K562 (cell line): ENCODE measurements around the gene CLCN6. TPM values are rescaled to one million over a fixed set of nuclear protein-coding genes. Genes with fewer than 3 reads are reported as not detected.

ENCODE experiments used
- ATAC-seq: fragments of 200-7000 bp; cut with Tn5 transposase; 3 replicates; pipeline ENCODE4 v1.9.1; 2020; ENCODE audit warnings: moderate library complexity
- BruUV-seq: library from RNA; stranded (reverse); fragments of 400-500 nt; replicated peaks from 2 replicates; lab custom pipeline; 2021; lab: Mats Ljungman, UMichigan
- CTCF ChIA-PET: fragments of 300-600 bp; formaldehyde crosslinking; extraction: SDS; loops from one replicate; lab custom pipeline; 2021; ENCODE audit warnings: low intra/inter-chr PET ratio; lab: Yijun Ruan, JAX
- POLR2A ChIA-PET: fragments of 300-600, 350-650 bp; sonication (Branson Sonifier 250); formaldehyde crosslinking; extraction: SDS; loops from one replicate; lab custom pipeline; 2021; ENCODE audit warnings: antibody characterized with exemption, inconsistent platforms; lab: Yijun Ruan, JAX
- DNase-seq, 4 experiments: peaks; one replicate each; pipeline versions ENCODE4 v3.0.0 to v3.0.0-alpha.2; 2011 to 2018; ENCODE audit warnings: low spot score in 3 of 4, mixed read lengths in 3 of 4; ENCODE audit errors: extremely low read depth in 1 of 4
- FAIRE-seq: peaks from 2 replicates; lab custom pipeline; 2011; peaks lifted over from hg19 to GRCh38; lab: Jason Lieb, UNC
- H2AFZ ChIP-seq: 2 replicates; pipeline ENCODE4 v1.6.0; 2011; ENCODE audit warnings: low read depth, low read length, control low read depth, inconsistent platforms
- H3K27ac ChIP-seq: fragments of 200-600 bp; 3 replicates; pipeline ENCODE4 v1.8.0; 2011; ENCODE audit warnings: low read depth, mild to moderate bottlenecking, control low read depth, inconsistent platforms, low read length, moderate library complexity, mixed read lengths; ENCODE audit errors: extremely low read depth
- H3K27me3 ChIP-seq, 2 experiments: fragments of 300-600 bp in 1 of 2; 2 replicates in 1 of 2; 3 replicates in 1 of 2; pipeline versions ENCODE4 v1.6.0 to v1.8.0; 2011; ENCODE audit warnings: inconsistent platforms in 2 of 2, low read length in 2 of 2, mild to moderate bottlenecking in 1 of 2, mixed read lengths in 1 of 2, moderate library complexity in 1 of 2; ENCODE audit not compliant: control insufficient read depth in 2 of 2, insufficient read depth in 2 of 2
- H3K36me3 ChIP-seq: fragments of 300-600 bp; 3 replicates; pipeline ENCODE4 v1.8.0; 2011; ENCODE audit warnings: mild to moderate bottlenecking, low read length, inconsistent platforms; ENCODE audit not compliant: control insufficient read depth, insufficient read depth
- H3K4me1 ChIP-seq, 2 experiments: fragments of 200-600 bp in 1 of 2; replicated peaks in 1 of 2; 2 replicates in 1 of 2; 3 replicates in 1 of 2; pipeline versions ENCODE4 v1.5.1 to v1.8.0; 2011; ENCODE audit warnings: inconsistent platforms in 2 of 2, low read length in 2 of 2, mild to moderate bottlenecking in 1 of 2, mixed read lengths in 1 of 2, moderate library complexity in 1 of 2; ENCODE audit not compliant: control insufficient read depth in 2 of 2, insufficient read depth in 2 of 2
- H3K4me2 ChIP-seq: 2 replicates; pipeline ENCODE4 v1.6.1; 2011; ENCODE audit warnings: low read length, control low read depth, inconsistent platforms, mixed read lengths; ENCODE audit not compliant: insufficient read depth
- H3K4me3 ChIP-seq: fragments of 200-600 bp; sonication (generic), shearing (Covaris generic); 2 replicates; pipeline ENCODE4 v1.5.1; 2016; ENCODE audit warnings: control low read depth, inconsistent platforms
- H3K79me2 ChIP-seq: fragments of 200-600 bp; 3 replicates; pipeline ENCODE4 v1.8.0; 2011; ENCODE audit warnings: low read length, inconsistent platforms; ENCODE audit not compliant: control insufficient read depth, insufficient read depth
- H3K9ac ChIP-seq, 2 experiments: 2 replicates each; pipeline versions ENCODE4 v1.6.0 to v1.6.1; 2011; ENCODE audit warnings: low read depth in 2 of 2, low read length in 2 of 2, control low read depth in 1 of 2, inconsistent platforms in 1 of 2, mild to moderate bottlenecking in 1 of 2, mixed read lengths in 1 of 2; ENCODE audit not compliant: insufficient read depth in 1 of 2
- H3K9me1 ChIP-seq: one replicate; pipeline ENCODE4 v1.6.0; 2011; ENCODE audit warnings: inconsistent platforms, mild to moderate bottlenecking, low read length, moderate library complexity; ENCODE audit not compliant: control insufficient read depth, insufficient read depth
- H3K9me3 ChIP-seq: replicated peaks from 2 replicates; pipeline ENCODE4 v1.5.1; 2011; ENCODE audit warnings: low read depth, low read length, inconsistent platforms; ENCODE audit not compliant: control insufficient read depth, insufficient read depth
- H4K20me1 ChIP-seq: replicated peaks from 2 replicates; pipeline ENCODE4 v1.6.1; 2011; ENCODE audit warnings: low read length, inconsistent platforms, mixed read lengths; ENCODE audit not compliant: control insufficient read depth, insufficient read depth
- CEBPG ChIP-seq, 3 experiments: fragments of 200-800 bp in 1 of 3; sonication (Bioruptor generic) in 1 of 3; sonication (generic) in 1 of 3; formaldehyde crosslinking in 1 of 3; IDR thresholded peaks in 2 of 3; conservative IDR thresholded peaks in 1 of 3; 2 replicates each; pipeline versions ENCODE4 v1.6.1 to v1.8.0; 2016 to 2022; ENCODE audit warnings: missing compliant biosample characterization in 2 of 3, missing genetic modification characterization in 2 of 3, mild to moderate bottlenecking in 1 of 3, missing genetic modification reagents in 1 of 3
- CUX1 ChIP-seq: fragments of 200-800 bp; sonication (Bioruptor generic); IDR thresholded peaks from 2 replicates; pipeline ENCODE4 v1.6.1; 2016; ENCODE audit warnings: missing genetic modification characterization, missing compliant biosample characterization
- ESRRA ChIP-seq: fragments of 450-650 bp; IDR thresholded peaks from 2 replicates; pipeline ENCODE4 v1.6.1; 2014; ENCODE audit warnings: low read depth, mild to moderate bottlenecking, moderate library complexity, borderline replicate concordance
- HINFP ChIP-seq: fragments of 450-650 bp; conservative IDR thresholded peaks from 2 replicates; pipeline ENCODE4 v1.6.1; 2016; ENCODE audit warnings: missing genetic modification characterization, low read depth, mild to moderate bottlenecking, control low read depth, missing compliant biosample characterization
- LEF1 ChIP-seq: fragments of 450-650 bp; IDR thresholded peaks from 2 replicates; pipeline ENCODE4 v1.6.1; 2016; ENCODE audit warnings: mild to moderate bottlenecking
- MEIS2 ChIP-seq: fragments of 450-650 bp; IDR thresholded peaks from 2 replicates; pipeline ENCODE4 v1.6.1; 2014; ENCODE audit warnings: mild to moderate bottlenecking; ENCODE audit not compliant: partially characterized antibody
- NR2C2 ChIP-seq, 2 experiments: fragments of 200-800 bp in 1 of 2; sonication (Bioruptor generic) in 1 of 2; sonication (generic) in 1 of 2; formaldehyde crosslinking in 1 of 2; IDR thresholded peaks; 2 replicates each; pipeline versions ENCODE4 v1.6.1 to v1.8.0; 2016 to 2022; ENCODE audit warnings: mild to moderate bottlenecking in 1 of 2, missing compliant biosample characterization in 1 of 2, missing genetic modification characterization in 1 of 2, missing genetic modification reagents in 1 of 2
- ZNF764 ChIP-seq: fragments of 250-450 bp; sonication (Bioruptor Pico); IDR thresholded peaks from 2 replicates; pipeline ENCODE4 v1.4.0; 2020; ENCODE audit warnings: low read depth, mild to moderate bottlenecking, moderate library complexity
- WGBS: fragments of 100-300 bp; shearing (Covaris generic); methylation state at CpG from one replicate; pipeline ENCODE4 v1.1.6; 2016; ENCODE audit warnings: low coverage, mixed read lengths; ENCODE audit not compliant: insufficient coverage; ENCODE audit errors: missing lambda C conversion rate; 5-methylcytosine and 5-hydroxymethylcytosine counted together
- in situ Hi-C: fragments of 300-500 bp; cut with MboI; formaldehyde crosslinking; loops from 4 replicates; pipeline ENCODE4 v1.15.0; 2018; ENCODE audit warnings: inconsistent platforms, mixed read lengths
- intact Hi-C: fragments of 100-400 bp; cut with micrococcal nuclease; formaldehyde crosslinking; loops from 2 replicates; pipeline ENCODE4 v1.14.2; 2022
- polyA plus RNA-seq, 8 experiments: library from polyadenylated mRNA; depleted of rRNA in 4 of 8; stranded (reverse) in 5 of 8; unstranded in 3 of 8; fragments of >200 nt; fragmentation: Nextera tagmentation in 2 of 8; fragmentation: Illumina TruSeq in 1 of 8; extraction: Ambion mirVana in 2 of 8; extraction: Trizol in 1 of 8; gene quantifications; 2 replicates each; pipeline versions ENCODE4 v1.2.1 to v1.2.3, GENCODE V29; 2011 to 2014; ENCODE audit warnings: inconsistent platforms in 1 of 8, missing spikeins in 1 of 8
- total RNA-seq, 7 experiments: library from RNA; depleted of rRNA in 6 of 7; stranded (reverse); fragments of >200 nt in 6 of 7; fragmentation: Illumina TruSeq in 2 of 7; extraction: Trizol in 2 of 7; gene quantifications; 2 replicates each; pipeline versions ENCODE4 v1.2.1 to v1.2.3, GENCODE V29; 2011 to 2021; ENCODE audit warnings: low replicate concordance in 1 of 7

The CLCN6 gene
- total and polyA plus RNA-seq, 9 of the 15 experiments (the other 6 are each of a cell fraction or from before 2014, with no cell fraction given): 2.0 to 21.8 (median 13.6) TPM

GRCh38 chr1:11797525-11798216 lies 8.3 kb upstream of the CLCN6 start:
- peak; percentile 84 to 98 (median 88) for DNase-seq
- no peaks in the 10 kb centered on the region for H4K20me1 ChIP-seq
- H3K27ac ChIP-seq: peak overlapping the region; percentile 100
- peak overlapping the region; percentile 0; the same call in 1 of the 2 replicates for H3K4me3 ChIP-seq
- ChIA-PET CTCF (no interaction called here), POLR2A (interaction anchor here (0.6 to 10.5 kb wide), 24 partner anchors 9 to 437 kb away, joined by 3 to 115 read pairs (median 4); partner anchors contain the start of genes AGTRAP and CLCN6)
- peak; percentile 76 for ATAC-seq
- H2AFZ ChIP-seq: 0 out of 2 replicates have a peak overlapping the region, but pooled peaks have one; percentile 7
- in situ Hi-C loops (no loop called here), intact Hi-C loops (loop anchor here (1.0 to 5.0 kb wide), 3 partner anchors 9 to 111 kb away; partner anchors contain the start of genes AGTRAP and CLCN6)
- 3% methylated on average over 6 of the region's 6 CpGs for WGBS
- H3K9ac ChIP-seq: peak overlapping the region; percentile 79 to 80; a peak in 3 of 4 replicates
- peaks cover 63% of the 10 kb centered on the region for H3K79me2 ChIP-seq
- no peaks in the 10 kb centered on the region for H3K9me1 ChIP-seq
- peak overlapping the region; percentile 75 for H3K4me2 ChIP-seq
- peak; percentile 99 for FAIRE-seq
- peaks cover 67 to 71% of the 10 kb centered on the region in 2 experiments for H3K4me1 ChIP-seq
- peaks cover 73% of the 10 kb centered on the region for H3K36me3 ChIP-seq
- no peaks in the 10 kb centered on the region for H3K27me3 ChIP-seq
- no TSS peak for BruUV-seq
- H3K9me3 ChIP-seq: no peaks in the 10 kb centered on the region
- TF ChIP-seq CUX1 (CRISPR knock-in tag) (no peak), ZNF764 (no peak), LEF1 (peak; percentile 94), CEBPG (CRISPR knock-in tag; IDR thresholded peaks at IDR 0.05) (peak; percentile 99), CEBPG (tag; conservative IDR thresholded peaks at IDR 0.05 in 1 of 2, IDR thresholded peaks at IDR 0.05 in 1 of 2) (peak; percentile 84 to 96), NR2C2 (CRISPR knock-in tag; IDR thresholded peaks at IDR 0.05) (peak; percentile 45; the same call in 1 of the 2 replicates), NR2C2 (tag; IDR thresholded peaks at IDR 0.05) (peak; percentile 94), HINFP (tag) (peak; percentile 51; the same call in 1 of the 2 replicates), MEIS2 (peak; percentile 42), ESRRA (peak; percentile 68; the same call in 1 of the 2 replicates)
